ENCODE results near the gene GGT6.

GGT6 gene

GRCh38 chr17:4604111-4604644, 43.8 kb upstream of the GGT6 start:
- TF ChIP-seq CTCF (IDR thresholded peaks at IDR 0.05; ENCODE audit: extremely low read depth, missing control alignments) = no peak
- DNase-seq (ENCODE audit: low spot score) = no peak

- no peak for TF ChIP-seq CTCF (IDR thresholded peaks at IDR 0.05; ENCODE audit: extremely low read depth, missing control alignments)
- no peak for DNase-seq (ENCODE audit: low spot score)
Observed at GRCh38 chr17:4602041-4602440, 41.7 kb upstream of the GGT6 start.

DNA sequence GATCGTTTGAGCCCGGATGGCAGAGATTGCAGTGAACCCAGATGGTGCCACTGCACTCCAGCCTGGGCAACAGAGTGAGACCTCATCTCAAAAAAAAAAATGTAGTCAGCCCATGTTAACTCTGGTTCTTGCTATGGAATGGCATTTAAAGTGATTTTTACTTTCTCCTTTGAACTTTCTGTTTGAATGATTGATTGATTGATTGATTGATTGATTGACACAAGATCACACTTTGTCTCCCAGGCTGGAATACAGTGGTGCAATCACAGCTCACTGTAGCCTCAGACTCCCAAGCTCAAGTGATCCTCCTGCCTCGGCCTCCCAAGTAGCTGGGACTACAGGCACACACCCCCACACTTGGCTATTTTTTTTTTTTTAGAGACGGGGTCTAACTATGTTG, 40.9 kb upstream of the GGT6 start:
- no peak for DNase-seq (ENCODE audit: low spot score)
- no peak for TF ChIP-seq CTCF (IDR thresholded peaks at IDR 0.05; ENCODE audit: extremely low read depth, missing control alignments)

- no peak for DNase-seq (ENCODE audit: low spot score)
- TF ChIP-seq CTCF (IDR thresholded peaks at IDR 0.05; ENCODE audit: extremely low read depth, missing control alignments) = no peak
Observed at GRCh38 chr17:4600563-4600962, 40.2 kb upstream of the GGT6 start.

DNA sequence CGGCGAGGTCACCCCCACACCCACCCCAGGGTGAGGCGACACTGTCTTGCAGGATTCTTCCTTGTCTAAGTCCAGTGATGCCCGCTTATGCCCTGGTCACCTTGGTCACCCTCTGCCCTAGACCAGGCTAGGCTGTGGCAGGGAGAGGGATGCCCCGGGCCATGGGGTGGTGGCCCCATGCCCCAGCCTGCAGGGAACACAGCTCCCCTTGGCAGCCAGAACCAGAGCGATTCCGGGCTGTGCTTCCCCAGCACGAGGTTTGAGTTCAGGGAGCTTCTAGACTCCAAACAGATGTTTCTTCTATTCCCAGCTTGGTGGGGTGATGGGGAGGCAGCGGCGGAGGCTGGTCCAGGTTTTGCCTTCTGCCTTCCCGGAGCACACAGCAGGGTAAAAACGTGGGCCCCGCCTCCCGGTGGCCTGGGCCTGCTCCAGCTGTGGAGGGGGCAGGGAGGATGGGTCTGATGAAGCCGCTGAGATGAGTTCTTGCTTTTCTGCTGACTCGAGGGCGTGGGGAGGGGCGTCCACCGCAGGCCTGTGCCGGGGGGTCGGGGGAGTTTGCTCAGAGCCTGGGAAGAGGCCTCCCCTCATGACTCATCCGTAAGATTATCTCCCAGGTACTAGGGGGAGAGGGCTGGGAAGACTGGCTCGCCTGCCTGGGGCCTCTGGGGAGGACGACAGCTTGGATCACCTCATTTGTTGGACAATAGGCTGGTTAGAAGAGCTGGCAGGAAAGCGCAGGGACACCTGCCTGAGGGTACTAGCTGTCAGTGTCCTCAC, 39.3 kb upstream of the GGT6 start:
- TF ChIP-seq CTCF (IDR thresholded peaks at IDR 0.05; ENCODE audit: extremely low read depth, missing control alignments) = no peak
- no peak for DNase-seq (ENCODE audit: low spot score)

GRCh38 chr17:4598776-4599504, 38.6 kb upstream of the GGT6 start:
- DNase-seq (ENCODE audit: low spot score) = no peak
- no peak for TF ChIP-seq CTCF (IDR thresholded peaks at IDR 0.05; ENCODE audit: extremely low read depth, missing control alignments)

GRCh38 chr17:4597975-4598374, 37.6 kb upstream of the GGT6 start:
- no peak for TF ChIP-seq CTCF (IDR thresholded peaks at IDR 0.05; ENCODE audit: extremely low read depth, missing control alignments)

More at GRCh38 chr17:4597975-4598374, 37.6 kb upstream of the GGT6 start:
- DNase-seq (ENCODE audit: low spot score) = no peak

Data from GM20000 (cell line).